Activated T-cell treated with anti-CD3 and anti-CD28 coated beads, Interleukin-2, amount 50 U/mL, for 1 hour (primary cell): ENCODE data around the gene NDRG4.
A peak's percentile ranks its signal among the peaks of the same experiment; 100 is the strongest.
"Not testable (repeated sequence)": the region's sequence is repeated elsewhere in the genome, so short reads cannot be mapped to it uniquely, and the experiment has no call there.

Source experiments
- DNase-seq: peaks from one replicate; pipeline ENCODE4 v3.0.0-alpha.2; 2020

The NDRG4 gene

DNA sequence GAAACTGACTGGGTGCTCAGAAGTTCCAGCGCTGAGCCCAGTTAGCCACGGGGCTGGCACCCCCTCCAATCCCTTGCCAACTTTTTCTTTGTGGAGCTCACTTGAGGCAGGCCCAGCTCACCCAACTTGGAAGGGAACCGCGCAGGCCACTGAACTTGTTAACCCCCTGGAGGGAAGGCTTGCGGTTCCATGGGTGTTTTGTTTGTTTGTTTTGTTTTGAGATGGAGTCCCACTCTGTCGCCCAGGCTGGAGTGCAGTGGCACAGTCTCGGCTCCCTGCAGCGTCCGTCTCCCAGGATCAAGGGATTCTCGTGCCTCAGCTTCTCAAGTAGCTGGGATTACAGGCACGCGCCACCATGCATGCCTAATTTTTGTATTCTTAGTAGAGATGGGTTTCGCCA is 34.1 kb upstream of the NDRG4 start:
- no peak for DNase-seq

DNA sequence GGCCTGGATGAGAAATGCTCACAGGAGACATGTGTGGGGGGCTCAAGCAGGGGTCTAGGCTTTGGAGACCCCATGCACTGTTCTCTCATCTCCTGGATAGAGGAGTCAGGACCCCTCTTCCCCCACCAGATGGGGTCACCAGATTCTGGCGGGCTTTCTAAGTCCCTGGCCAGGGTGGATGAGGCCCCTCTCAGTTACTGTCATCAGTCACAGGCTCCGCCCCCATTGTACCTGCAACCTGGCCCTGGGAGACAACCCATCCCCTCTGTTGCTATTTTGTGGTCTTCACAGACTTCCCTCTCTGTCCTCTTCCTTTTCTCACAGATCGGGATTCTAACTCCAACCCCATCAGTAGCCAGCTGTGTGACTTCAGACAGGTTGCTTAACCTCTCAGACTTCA is 33.5 kb upstream of the NDRG4 start:
- no peak for DNase-seq

DNA sequence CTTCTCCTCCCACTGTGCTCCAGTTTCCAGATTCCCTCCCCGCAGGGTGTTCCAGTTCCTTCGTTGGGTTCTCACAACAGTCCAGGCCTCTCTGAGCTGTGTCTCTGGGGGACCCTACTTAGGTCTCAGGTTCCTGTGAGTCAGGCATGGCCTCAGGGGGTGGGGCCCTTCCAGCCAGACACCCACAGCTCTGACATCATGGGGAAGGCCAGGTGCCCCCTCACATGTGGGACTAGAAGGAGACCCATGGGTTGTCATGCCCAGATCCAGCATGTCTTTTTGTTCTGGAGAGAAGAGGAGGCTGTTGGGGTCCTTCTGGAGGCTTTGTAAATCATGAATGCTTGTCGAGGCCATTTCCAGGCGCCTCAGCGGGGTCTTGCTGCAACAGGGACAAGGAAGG is 32.0 kb upstream of the NDRG4 start:
- DNase-seq: no peak

DNA sequence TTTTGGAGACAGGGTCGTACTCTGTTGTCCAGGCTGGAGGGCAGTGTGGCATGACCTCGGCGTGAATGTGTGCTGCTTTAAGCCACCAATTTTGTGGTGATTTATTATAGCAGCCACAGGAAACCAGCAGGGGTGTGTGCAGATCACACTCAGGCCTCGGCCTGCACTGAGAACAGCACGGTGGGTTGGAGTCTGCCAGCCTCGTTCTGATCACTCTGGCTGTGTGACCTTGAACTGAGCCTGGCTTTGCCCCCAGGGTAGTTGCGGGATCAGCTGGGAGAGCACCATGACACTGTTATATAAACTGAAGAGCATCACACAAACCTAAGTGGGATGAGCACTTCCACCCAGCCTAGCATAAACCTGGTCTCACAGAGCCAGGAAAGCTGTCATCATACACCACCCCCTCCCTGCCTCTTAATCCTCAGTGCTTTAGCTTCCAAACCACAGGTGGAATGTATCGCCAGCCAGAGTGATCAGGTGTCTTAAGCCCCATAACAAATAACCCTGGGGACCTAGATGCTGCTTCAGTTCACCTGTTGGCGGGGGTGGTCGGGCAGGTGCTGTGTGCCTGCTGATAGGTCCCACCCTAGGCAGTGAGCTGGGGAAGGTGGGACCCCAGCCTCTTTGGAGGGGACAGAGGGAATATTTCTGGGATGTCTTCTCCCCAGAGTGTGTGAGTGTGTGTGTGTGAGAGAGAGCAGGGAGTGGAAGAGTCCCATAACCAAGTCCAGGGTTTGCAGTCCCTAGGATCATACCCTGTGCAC is 28.6 kb upstream of the NDRG4 start:
- DNase-seq: no peak

DNA sequence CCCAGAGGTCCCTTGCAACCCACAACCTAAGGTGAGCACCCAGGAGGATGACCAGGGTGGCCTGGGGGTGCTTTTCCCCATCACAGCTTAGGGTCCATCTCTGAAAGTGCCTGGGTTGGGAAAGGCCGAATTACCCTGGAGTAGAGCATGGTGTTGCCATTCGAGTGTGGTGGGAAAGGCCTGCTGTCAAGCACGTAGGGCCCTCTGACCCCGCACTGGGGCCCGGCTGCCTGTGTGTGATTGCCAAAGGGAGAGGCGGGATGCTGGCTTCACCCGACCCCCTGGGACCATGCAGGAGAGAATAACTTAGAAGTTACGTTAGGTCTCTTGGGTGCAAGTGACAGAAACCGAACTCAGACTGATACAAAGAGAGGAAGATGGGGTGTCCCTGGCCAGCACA is 27.7 kb upstream of the NDRG4 start:
- no peak for DNase-seq

DNA sequence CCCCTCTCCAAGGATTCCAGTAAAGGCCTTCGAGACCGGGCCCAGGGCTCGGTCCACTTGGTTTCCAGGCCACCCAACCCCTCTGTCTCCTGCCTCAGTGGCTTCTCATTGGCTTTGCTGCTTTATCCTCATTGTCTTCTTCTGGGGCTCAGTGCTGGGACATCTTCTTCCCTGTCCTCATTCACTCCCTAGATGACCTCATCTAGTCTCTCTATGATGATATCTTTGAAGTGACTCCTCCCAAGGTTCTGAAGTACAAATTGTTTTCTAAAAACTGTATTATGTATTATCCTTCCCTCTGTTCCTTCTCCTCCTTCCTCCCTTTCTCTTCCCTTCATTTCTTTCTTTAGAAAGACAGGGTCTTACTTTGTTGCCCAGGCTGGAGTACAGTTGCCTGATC is 27.1 kb upstream of the NDRG4 start:
- DNase-seq: no peak

DNA sequence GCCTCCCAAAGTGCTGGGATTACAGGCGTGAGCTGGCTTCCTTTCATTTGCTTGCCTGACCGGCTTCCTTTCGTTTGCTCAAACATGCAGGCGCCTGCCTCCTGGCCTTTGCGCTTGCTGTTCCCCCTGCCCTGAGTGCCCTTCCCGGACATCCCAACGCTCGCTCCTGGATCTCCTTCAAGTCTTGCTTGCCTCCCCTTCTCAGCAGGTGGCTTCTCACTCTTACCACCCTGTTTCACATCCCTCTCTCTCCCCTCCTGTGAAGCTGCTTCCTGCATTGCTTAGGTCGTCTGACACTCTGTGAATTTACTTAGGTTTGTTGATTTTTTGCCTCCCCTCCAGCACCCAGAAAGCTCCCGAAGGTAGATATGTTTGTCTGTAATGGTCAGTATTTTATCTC is 25.6 kb upstream of the NDRG4 start:
- no peak for DNase-seq

DNA sequence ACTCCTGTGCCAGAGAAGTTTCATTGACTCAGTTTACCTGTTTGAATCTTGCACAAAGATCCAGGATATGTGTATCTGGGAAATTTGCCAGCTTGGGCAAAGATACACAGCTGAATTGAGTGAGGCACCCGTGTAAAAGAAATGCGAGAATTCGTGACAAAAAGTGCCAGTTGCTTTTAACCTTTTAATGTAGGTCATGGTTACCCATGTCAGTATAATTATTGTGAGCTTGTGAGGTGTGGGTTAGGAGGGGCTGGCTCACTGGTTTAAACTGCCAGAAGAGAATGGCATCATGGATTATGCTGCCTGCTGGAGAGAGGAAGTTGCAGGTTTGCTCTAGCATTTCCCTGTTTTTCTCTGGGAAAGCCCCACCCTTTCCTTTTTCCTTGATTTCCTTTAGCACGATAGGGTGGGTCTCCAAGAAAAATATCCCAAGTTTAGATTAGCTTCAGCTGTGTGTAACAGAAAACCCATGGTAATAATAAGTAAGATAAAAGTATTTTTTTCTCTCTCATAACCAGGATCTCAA is 24.8 kb upstream of the NDRG4 start:
- no peak for DNase-seq

DNA sequence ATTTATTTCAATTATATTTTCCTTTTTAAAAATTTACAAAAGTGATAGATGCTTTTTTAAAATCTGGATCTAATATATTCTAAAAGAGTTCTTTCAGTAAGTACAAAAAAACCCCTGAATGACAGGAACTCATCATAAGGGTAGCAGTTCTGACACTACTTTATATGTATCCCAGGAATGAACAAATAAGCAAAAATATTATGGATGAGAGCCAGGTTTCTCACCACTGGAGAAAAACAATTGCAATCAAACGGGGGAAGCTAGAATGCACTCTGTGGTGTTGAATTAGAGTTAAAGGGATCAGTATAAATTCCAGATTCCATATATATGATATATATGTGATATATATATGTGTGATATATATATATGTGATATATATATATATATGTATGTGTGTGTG is 23.2 kb upstream of the NDRG4 start:
- DNase-seq: no peak

DNA sequence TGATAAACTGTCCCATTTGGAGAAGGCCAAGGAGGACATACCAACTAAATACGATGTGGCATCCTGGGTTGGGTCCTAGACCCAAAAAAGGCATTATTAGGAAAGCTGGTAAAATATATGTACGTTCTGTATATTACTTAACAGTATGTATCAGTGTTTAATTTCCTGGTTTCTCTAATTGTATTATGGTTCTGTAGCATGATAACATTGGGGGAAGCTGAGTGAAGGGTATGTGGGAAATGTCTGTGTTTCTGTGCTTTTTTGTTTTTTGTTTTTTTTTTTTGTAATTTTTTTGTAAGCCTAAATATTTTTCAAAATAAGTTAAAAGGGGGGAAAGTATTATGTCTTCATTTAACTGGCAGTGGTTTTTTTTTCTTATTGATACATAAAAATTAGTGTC is 21.5 kb upstream of the NDRG4 start:
- no peak for DNase-seq

DNA sequence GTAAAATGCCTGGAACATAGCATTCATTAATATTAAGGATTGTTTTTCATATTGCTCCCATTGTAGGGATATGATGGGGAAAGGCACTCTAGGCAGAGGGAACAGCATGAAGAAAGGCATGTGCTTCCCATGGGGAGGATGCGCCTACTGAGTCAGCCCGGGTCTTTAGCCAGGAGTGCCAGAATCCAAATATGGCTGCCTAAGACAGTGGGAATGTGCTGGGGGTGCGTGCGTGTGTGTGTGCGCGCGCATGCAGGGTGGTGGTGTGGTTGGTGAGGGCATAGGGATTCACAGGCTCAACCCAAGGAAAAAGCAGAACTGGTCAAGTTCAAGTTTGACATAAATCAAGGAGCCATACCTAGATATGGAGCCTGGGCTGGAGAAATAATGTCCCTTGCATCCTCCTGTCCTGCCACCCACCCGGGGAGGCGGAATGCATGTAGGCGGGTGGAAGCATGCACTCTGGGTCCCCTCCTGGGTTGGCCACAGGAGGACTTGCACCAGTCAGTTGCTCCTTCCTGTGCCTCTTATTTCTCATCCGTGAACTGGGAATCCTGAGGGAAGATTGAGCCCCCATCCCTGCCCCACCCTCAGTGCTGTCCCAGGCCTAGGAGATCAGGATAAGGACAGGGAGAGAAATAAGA is 18.6 kb upstream of the NDRG4 start:
- no peak for DNase-seq

DNA sequence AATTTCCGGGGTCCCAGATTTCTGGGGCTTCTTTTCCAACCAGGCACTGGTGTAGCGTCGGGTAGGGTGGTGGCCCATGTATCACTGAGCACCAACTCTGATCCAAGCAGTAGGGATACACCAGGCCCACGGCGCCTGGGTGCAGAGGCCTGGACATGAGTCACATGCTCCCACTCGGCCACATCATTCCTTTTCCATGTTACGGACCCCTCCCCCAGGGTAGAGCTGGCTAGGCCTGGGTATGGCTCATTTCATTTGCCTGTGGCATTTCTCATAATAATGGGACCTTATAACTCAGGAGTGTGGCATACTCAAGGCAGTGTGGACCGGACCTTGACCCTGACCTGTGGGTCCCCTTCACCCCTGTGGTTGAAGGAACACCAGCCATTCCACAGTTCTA is 18.0 kb upstream of the NDRG4 start:
- no peak for DNase-seq

DNA sequence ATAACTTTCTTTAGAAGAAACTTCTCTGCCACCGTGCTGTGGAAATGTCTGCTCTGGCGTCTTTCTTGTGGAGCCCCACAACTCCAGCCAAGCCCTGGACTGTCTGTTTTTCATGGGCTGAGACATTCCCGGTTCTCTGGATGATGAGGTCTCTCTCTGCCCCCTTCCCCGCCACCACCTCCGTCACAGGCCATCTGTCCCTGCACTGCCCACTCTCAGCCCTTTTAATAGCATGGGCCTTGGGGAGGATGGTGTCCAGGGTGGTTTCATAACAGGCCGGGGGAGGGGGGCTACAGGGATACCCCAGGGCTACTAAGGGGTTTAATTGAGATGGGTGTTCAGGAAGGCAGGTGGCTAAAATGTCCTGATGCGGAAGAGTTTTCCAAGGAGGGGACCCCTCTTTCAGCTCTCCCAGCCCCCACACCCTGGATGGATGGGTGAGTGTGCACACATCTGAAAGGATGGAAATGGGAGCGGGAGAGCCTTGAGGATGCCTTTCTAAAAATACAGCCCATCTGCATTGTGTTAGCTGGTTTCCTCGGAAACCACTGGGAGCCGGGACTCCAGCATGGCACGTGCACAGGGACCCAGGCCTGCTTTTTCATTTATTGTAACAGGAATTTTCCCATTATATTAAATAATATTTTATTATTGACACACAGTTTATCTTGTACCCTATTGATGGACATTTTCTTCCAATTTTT is 14.6 kb upstream of the NDRG4 start:
- DNase-seq: no peak

DNA sequence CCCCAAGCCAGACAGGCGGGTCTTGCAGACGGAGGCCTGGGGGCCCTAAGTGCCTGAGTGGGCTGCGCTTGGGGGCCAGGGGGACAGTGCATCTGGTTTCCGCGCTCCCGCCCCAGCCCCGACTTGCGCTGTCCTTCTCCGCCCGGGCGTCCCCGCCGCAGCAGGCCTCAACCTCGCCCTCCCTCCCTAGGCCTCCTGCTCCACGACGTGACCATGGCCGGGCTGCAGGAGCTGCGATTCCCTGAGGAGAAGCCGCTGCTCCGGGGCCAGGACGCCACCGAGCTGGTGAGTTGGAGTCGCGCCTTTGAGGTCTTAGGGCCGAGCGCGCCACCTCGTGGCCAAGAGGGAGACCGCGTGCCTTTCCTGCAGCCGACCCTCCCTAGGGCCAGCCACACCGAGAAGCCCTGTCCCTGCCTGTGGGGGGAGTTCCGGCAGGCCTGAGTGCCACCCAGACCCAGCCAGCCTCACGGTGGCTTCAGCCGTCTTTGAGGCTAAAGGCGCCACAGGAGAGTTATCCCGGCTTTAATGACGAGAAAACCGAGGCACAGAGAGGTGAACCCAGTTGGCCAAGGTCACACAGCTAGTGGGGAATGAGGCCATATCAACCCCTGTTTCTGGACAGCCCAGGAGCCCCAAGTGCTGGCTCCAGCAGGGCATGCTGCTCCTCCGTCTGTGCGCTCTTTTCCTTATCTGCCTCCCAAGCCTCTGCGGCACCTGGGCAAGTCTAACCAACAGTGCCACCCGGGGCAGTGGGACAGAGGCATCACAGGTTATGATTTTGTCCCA is 12.2 kb upstream of the NDRG4 start:
- peak; percentile 77 for DNase-seq

DNA sequence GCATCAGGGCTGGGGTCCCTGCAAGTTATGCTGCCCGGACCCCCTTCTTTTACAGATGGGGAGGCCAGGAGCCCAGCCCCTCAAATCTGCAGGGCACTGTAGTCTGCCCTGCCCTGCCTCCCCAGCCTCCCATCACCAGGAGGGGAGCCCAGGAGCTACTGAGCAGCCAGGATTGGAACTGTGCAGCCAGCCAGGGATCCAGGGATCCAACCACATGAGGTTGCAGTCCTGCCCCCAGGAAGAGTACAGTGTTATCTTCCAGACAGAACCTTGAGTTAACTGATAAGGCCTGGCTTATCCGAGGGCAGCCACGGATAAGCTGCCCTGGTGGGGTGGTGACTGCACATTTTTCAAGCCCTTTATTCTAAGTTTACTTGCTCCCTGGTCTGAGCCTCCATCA is 11.4 kb upstream of the NDRG4 start:
- DNase-seq: no peak

DNA sequence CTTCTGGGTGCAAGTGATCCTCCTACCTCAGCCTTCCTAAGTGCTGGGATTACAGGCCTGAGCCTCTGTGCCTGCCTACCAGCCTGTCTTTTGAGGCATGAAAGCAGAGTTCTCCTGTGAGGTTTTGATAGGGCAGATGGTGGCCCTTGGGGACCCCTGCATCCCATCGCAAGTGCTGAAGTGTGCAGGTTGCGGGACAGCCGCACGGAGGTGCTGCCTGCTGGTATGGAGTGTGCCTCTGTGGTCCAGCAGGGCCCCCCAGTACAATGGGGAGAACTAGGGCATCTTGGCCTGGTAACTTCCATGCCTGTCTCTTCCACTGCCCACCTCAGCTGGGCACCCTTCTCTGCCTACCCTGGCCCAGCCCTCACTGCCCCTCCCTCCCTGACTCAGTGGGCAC is 9.9 kb upstream of the NDRG4 start:
- no peak for DNase-seq

DNA sequence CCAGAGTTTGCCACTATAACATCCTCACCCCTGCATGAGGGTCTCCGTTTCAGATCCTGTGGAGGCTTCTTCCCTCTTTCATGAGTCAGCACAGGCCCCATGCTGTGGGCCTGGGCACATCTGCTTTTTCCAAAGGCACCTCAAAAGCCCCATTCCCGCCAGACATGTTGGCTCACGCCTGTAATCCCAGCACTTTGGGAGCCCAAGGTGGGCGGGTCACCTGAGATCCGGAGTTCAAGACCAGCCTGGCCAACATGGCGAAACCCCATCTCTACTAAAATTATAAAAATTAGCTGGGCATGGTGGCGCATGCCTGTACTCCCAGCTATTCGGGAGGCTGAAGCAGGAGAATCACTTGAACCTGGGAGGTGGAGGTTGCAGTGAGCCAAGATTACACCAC is 9.4 kb upstream of the NDRG4 start:
- not testable (repeated sequence) for DNase-seq

DNA sequence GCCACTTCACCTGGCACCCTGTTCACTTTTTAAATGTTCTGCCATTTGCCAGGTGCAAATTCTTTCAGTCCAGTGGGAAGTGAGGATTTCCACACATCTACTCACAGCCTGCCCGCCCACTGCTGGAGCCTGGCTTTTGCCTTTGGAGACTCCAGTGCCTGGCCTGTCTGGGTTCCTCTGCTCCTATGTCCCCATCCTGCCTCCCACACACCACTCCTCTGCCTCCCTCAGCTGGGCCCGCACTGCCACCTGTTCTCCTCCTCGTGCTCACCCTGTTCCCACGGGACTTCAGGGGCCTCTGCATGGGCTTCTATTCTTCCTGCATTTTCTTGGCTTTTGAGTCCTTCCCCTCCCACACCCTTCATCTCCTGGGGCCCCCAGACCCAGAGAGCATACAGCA is 7.9 kb upstream of the NDRG4 start:
- no peak for DNase-seq

DNA sequence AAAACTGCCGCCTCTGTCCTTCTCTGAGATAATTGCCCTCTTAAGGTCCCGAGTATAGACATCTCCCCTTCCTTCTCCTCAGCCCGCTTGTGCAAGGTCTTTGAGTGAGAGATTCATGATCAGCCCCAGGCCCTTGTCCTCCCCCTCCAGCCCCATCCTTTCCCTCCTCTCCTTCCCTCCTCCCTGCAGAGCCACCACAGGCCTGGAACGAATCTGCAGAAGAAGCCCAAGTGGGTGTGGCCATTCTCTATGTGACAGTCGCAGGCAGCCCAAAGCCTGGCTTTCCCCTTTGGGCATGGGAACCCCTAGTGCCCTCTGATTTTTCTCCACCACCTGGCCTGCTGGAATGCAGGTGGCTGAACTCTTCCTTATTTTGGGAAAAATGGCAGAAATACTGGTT is 7.2 kb upstream of the NDRG4 start:
- no peak for DNase-seq

DNA sequence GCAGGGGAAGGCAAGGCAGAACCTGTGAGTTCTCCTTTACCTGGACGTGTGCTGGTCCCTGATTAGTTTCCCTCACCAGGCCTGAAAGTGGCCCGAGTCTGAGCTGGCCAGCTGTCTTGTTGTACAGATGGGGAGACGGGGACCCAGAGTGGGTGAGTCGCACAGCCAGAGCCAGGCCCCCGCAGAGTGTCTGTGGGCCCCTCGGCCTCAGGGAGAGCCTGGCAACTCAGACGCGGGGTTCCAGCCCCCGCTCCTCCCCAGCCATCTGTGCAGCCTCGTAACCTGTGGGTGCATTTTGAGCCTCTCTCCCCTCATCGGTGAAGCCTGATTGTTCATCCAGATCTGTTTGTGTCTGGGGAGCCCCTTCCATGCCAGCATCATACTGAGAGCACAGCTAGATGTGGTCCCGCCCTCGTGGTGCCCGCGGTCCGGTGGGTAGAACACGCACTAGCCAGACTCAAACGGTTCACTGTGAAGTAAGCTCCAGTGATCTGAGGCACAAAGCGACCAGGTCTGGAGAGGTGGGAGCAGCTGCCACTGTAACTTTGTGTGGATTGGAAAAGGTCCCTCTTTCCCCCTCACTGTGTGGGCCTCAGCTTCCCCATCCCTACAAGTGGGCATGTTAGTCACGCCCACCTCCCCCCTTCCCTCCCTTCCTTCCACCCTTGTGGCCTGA is 6.0 kb upstream of the NDRG4 start:
- DNase-seq: no peak

DNA sequence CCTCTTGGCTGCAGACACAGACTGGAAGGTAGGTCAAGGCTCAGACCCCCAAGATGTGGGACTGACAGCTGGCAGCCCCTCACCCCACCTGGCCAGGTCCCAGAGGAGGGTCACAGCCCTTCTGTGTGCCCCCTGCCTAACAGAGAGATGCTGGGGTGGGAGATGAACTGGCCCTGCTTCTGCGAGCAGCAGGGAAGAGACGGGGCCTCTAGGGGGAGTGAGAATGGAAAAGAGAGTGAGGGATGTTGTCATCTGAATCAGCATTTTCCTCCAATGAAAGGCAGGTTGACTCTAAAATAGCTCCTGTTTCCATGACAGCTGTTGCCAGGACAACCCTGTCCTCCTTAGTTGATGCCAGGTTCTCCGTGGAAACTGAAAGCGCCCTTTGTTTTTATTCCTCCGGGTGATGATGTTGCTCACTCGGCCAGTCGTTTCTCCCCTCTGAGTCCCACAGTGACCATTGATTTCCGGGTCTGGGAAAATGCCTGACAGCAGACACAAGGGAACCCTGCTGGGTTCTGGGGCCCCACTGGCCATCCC is 4.9 kb upstream of the NDRG4 start:
- peak; percentile 41 for DNase-seq
